NB4 (cell line): ENCODE data around the gene TLR2.

ENCODE experiments used
- MYC ChIP-seq: IDR thresholded peaks from 2 replicates; pipeline ENCODE4 v1.6.1; 2011; ENCODE audit warnings: low read depth, low read length
- POLR2A ChIP-seq: IDR thresholded peaks from 2 replicates; pipeline ENCODE4 v1.6.1; 2011; ENCODE audit warnings: mild to moderate bottlenecking; ENCODE audit not compliant: insufficient read length; ENCODE audit errors: extremely low read depth
- TF ChIP-seq, protein P1 (sequence below): IDR thresholded peaks from one replicate; pipeline ENCODE4 v1.5.1; 2012; ENCODE audit warnings: low read depth, low read length

DNA sequence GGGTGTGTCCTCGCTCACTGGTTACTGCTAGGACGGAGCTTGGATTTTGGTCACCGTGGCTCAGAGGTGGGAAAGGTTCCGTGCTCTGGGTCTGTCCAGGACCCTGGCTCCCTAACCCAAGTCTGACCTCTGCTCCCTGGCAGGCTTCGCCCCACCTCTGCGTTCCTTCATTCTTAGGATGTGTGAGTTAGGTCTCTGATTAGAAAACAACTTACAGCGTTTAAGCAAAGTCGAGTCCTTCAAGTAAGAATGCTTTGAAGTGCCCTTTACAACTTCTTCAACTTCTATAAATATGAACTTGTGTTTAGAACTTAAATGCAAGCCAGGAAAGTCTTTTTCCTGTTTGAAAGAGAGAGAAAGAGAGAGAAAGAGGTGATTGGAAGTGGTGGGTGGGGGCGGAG lies 891 bp downstream of the TLR2 start:
- TF ChIP-seq, protein P1, sequence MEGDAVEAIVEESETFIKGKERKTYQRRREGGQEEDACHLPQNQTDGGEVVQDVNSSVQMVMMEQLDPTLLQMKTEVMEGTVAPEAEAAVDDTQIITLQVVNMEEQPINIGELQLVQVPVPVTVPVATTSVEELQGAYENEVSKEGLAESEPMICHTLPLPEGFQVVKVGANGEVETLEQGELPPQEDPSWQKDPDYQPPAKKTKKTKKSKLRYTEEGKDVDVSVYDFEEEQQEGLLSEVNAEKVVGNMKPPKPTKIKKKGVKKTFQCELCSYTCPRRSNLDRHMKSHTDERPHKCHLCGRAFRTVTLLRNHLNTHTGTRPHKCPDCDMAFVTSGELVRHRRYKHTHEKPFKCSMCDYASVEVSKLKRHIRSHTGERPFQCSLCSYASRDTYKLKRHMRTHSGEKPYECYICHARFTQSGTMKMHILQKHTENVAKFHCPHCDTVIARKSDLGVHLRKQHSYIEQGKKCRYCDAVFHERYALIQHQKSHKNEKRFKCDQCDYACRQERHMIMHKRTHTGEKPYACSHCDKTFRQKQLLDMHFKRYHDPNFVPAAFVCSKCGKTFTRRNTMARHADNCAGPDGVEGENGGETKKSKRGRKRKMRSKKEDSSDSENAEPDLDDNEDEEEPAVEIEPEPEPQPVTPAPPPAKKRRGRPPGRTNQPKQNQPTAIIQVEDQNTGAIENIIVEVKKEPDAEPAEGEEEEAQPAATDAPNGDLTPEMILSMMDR, result no peak
- TF ChIP-seq POLR2A (no peak), MYC (no peak)
